SU-DHL-6 (cell line): ENCODE results near the gene KSR2.
"Not testable (repeated sequence)": the region's sequence is repeated elsewhere in the genome, so short reads cannot be mapped to it uniquely, and the experiment has no call there.

ENCODE experiments used
- H2AFZ ChIP-seq: fragments of 200-600 bp; sonication (generic); 2 replicates; pipeline ENCODE4 v1.6.1; 2014; ENCODE audit warnings: low read depth, mild to moderate bottlenecking, moderate library complexity, mixed read lengths, antibody characterized with exemption, low read length; ENCODE audit not compliant: severe bottlenecking
- H3F3A ChIP-seq: fragments of 200-600 bp; shearing (Covaris generic); 2 replicates; pipeline ENCODE4 v1.6.0; 2016; ENCODE audit warnings: antibody characterized with exemption, mild to moderate bottlenecking; ENCODE audit not compliant: insufficient read depth
- H3K27ac ChIP-seq: fragments of 200-600 bp; sonication (generic); 2 replicates; pipeline ENCODE4 v1.5.1; 2016; ENCODE audit warnings: low read depth, mild to moderate bottlenecking, low read length, moderate library complexity, mixed read lengths
- H3K27me3 ChIP-seq: fragments of 200-600 bp; sonication (generic), shearing (Covaris generic); 2 replicates; pipeline ENCODE4 v1.6.0; 2014; ENCODE audit warnings: mild to moderate bottlenecking, low read length
- H3K36me3 ChIP-seq: fragments of 200-600 bp; sonication (generic); 2 replicates; pipeline ENCODE4 v1.6.1; 2014; ENCODE audit warnings: mild to moderate bottlenecking, low read length, mixed read lengths
- H3K4me2 ChIP-seq: fragments of 300-600, 200-600 bp; shearing (Covaris generic), sonication (generic); 2 replicates; pipeline ENCODE4 v1.6.0; 2014; ENCODE audit warnings: low read length, low read depth, mild to moderate bottlenecking; ENCODE audit not compliant: poor library complexity, severe bottlenecking
- H3K4me3 ChIP-seq: fragments of 200-600 bp; sonication (generic); 2 replicates; pipeline ENCODE4 v1.5.1; 2014; ENCODE audit warnings: antibody characterized with exemption, low read length, mild to moderate bottlenecking, mixed read lengths; ENCODE audit not compliant: insufficient read depth, poor library complexity, severe bottlenecking
- H3K79me2 ChIP-seq: fragments of 200-600 bp; sonication (generic); 2 replicates; pipeline ENCODE4 v1.6.1; 2014; ENCODE audit warnings: mild to moderate bottlenecking, low read length, moderate library complexity; ENCODE audit not compliant: insufficient read depth
- H3K9ac ChIP-seq: fragments of 200-600 bp; sonication (generic); 2 replicates; pipeline ENCODE4 v1.7.0; 2014; ENCODE audit warnings: mild to moderate bottlenecking, low read length
- H3K9me2 ChIP-seq: fragments of 200-600 bp; sonication (generic); replicated peaks from 2 replicates; pipeline ENCODE4 v1.6.1; 2014; ENCODE audit warnings: low read length; ENCODE audit not compliant: insufficient read depth
- H3K9me3 ChIP-seq: fragments of 200-600 bp; sonication (generic); 2 replicates; pipeline ENCODE4 v1.6.1; 2014; ENCODE audit warnings: low read length, mixed read lengths; ENCODE audit not compliant: insufficient read depth
- H4K20me1 ChIP-seq: fragments of 200-600 bp; sonication (generic); 2 replicates; pipeline ENCODE4 v1.6.1; 2014; ENCODE audit warnings: low read depth, mild to moderate bottlenecking, antibody characterized with exemption, low read length, moderate library complexity, mixed read lengths
- CTCF ChIP-seq: fragments of 200-600 bp; sonication (generic); IDR thresholded peaks from one replicate; pipeline ENCODE4 v1.5.1; 2017; ENCODE audit warnings: antibody characterized with exemption, mild to moderate bottlenecking, low read length, moderate library complexity; ENCODE audit not compliant: insufficient read depth, poor library complexity, severe bottlenecking
- EZH2phosphoT487 ChIP-seq: fragments of 200-600 bp; sonication (generic), shearing (Covaris generic); conservative IDR thresholded peaks from 2 replicates; pipeline ENCODE4 v1.6.1; 2018; ENCODE audit warnings: mild to moderate bottlenecking, antibody characterized with exemption, low read length, moderate library complexity, mixed read lengths

The KSR2 gene

GRCh38 chr12:117857632-117858612, 110.9 kb downstream of the KSR2 start:
- TF ChIP-seq EZH2phosphoT487: no peak
- TF ChIP-seq CTCF: peak; percentile 54
- Histone ChIP-seq H3K27ac (no peak overlapping the region), H4K20me1 (no peaks in the 10 kb centered on the region), H3K79me2 (no peaks in the 10 kb centered on the region), H2AFZ (no peak overlapping the region), H3K9me3 (no peaks in the 10 kb centered on the region), H3K27me3 (no peaks in the 10 kb centered on the region), H3F3A (no peaks in the 10 kb centered on the region), H3K9ac (no peak overlapping the region), H3K36me3 (no peaks in the 10 kb centered on the region), H3K9me2 (no peaks in the 10 kb centered on the region), H3K4me3 (no peak overlapping the region), H3K4me2 (no peak overlapping the region)

- not testable (repeated sequence) for H3K79me2 ChIP-seq, H3K4me2 ChIP-seq, H3K27me3 ChIP-seq, H3K9me2 ChIP-seq, H4K20me1 ChIP-seq, H3K9me3 ChIP-seq, H3K36me3 ChIP-seq, H3K27ac ChIP-seq, H2AFZ ChIP-seq, H3K4me3 ChIP-seq, H3K9ac ChIP-seq, H3F3A ChIP-seq
These were observed 111.7 kb downstream of the KSR2 start for GRCh38 chr12:117857139-117857538.

GRCh38 chr12:117855165-117855564, 113.6 kb downstream of the KSR2 start:
- Histone ChIP-seq H2AFZ (no peak overlapping the region), H3K9me2 (no peaks in the 10 kb centered on the region), H3K27ac (no peak overlapping the region), H3F3A (no peaks in the 10 kb centered on the region), H3K27me3 (no peaks in the 10 kb centered on the region), H3K9ac (no peak overlapping the region), H3K9me3 (no peaks in the 10 kb centered on the region), H3K4me2 (no peak overlapping the region), H3K36me3 (no peaks in the 10 kb centered on the region), H3K79me2 (no peaks in the 10 kb centered on the region), H4K20me1 (no peaks in the 10 kb centered on the region), H3K4me3 (no peak overlapping the region)
- TF ChIP-seq CTCF: no peak
- TF ChIP-seq EZH2phosphoT487: no peak

GRCh38 chr12:117854339-117855012, 114.3 kb downstream of the KSR2 start:
- Histone ChIP-seq H3K79me2 (no peaks in the 10 kb centered on the region), H3K27ac (no peak overlapping the region), H3K9me2 (no peaks in the 10 kb centered on the region), H3K4me2 (no peak overlapping the region), H3K27me3 (no peaks in the 10 kb centered on the region), H3K36me3 (no peaks in the 10 kb centered on the region), H4K20me1 (no peaks in the 10 kb centered on the region), H3K9me3 (no peaks in the 10 kb centered on the region), H3K9ac (no peak overlapping the region), H3F3A (no peaks in the 10 kb centered on the region), H2AFZ (no peak overlapping the region), H3K4me3 (no peak overlapping the region)
- TF ChIP-seq CTCF (peak; percentile 77), EZH2phosphoT487 (no peak)
